ENCODE measurements around the gene FGA. TPM values are rescaled to one million over a fixed set of nuclear protein-coding genes. Genes with fewer than 3 reads are reported as not detected.
"Not testable (repeated sequence)": the region's sequence is repeated elsewhere in the genome, so short reads cannot be mapped to it uniquely, and the experiment has no call there.

The FGA gene
- total RNA-seq, 1 experiment from 2014 or later: not detected

DNA sequence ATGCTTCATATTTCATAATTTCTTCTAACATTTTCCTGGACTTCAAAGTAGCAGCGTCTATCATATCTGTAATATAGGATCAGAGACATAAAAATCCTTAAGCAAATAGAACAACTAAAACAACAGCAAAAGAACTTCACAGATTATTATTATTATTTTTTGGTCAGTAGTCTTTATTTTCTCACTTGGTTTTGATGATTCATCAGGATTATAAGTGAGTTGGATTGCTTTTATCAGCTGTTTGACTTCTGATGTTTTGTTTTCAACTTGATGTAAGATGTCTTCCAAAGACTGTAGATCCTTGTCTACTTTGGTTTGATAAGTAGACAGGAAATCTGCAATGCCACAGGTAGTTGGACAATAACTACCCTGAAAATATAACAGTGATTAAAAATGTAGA, 21.3 kb upstream of the FGA start:
- in situ Hi-C loops (cut with HindIII; ENCODE audit: low pct_unique_long_range_greater_than_20kb, low sequenced_read_pairs): no loop called here

DNA sequence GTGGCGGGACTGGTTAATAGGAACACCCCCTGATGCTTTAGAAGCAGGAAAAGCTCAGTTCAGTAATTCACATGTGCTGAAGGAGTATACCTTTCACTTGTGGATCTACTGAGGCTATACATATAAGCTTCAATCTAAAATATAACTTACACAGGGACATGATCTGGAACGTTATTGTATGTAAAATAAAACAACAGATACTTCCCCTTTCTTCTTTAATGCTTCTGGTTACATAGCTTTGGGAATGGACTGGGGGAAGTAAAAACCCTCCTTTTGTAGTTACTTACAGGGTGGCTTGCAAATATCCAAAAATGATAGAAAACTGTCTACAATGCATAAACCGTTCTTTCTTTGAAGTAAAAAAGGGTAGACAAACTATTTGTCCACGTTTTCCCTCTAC, 20.0 kb upstream of the FGA start:
- DNase-seq (ENCODE audit: low read depth, low spot score): no peak
- in situ Hi-C loops (cut with HindIII; ENCODE audit: low pct_unique_long_range_greater_than_20kb, low sequenced_read_pairs): no loop called here

More for the DNA sequence above, 21.3 kb upstream of the FGA start:
- DNase-seq (ENCODE audit: low read depth, low spot score): no peak

DNA sequence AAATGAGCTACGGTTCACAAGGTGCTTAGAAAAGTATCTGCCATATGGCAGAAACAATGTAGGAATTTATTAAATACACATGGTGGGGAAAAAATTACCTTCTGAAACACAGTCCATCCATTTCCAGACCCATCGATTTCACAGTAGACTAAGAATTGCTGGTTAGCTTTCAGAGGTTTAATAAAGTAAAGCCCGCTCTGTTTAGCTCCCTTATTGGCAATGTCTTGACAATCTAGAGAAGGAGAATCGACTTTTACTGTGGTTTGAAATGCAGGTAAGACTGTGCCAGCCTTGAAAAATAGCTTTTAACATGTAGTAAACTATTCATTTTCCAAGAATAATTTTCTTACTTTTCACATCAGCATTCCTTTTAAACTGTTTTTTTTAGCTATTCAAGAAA, 19.0 kb upstream of the FGA start:
- no peak for DNase-seq (ENCODE audit: low read depth, low spot score)
- in situ Hi-C loops (cut with HindIII; ENCODE audit: low pct_unique_long_range_greater_than_20kb, low sequenced_read_pairs): no loop called here

DNA sequence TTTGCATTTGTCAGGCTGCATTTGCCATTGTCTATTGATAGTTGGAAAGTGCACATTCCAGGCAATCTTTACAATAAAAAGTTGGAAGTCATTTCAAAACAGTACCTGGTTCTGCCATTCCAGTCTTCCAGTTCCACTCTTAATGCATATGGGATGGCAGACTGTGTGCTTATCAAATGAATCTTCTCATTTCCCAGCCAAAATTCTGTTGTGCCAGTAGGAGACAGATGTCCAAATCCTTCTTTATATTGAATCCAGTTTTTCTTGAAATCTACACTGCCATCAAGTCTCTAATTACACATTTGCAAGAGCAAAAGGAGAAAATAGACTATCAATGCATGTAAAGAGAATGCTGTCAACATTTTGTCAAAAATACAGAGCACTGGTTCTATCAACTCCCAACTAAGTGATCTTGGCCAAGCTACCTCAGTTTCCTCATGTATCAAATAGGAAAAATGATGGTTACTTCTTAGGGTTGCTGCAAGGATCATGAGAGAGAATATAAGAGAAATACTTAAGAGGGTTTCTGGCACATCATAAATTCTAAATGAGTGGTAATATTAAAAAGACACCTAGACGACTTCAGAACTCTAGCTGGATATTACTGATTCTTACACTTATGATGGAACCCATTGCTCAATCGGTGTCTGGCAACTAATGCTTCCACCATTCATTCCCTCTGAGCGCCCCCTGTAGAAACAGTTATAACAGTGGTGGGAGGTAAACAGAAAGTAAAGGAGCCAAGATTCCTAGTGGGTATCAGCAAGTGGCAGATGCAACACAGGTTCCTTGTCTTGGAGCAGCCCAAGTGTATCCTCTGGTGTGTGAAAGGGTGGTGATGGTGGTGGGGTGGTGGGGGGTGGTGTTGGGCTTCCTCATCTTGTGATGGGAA, 18.1 kb upstream of the FGA start:
- DNase-seq (ENCODE audit: low read depth, low spot score): peak; percentile 17
- in situ Hi-C loops (cut with HindIII; ENCODE audit: low pct_unique_long_range_greater_than_20kb, low sequenced_read_pairs): no loop called here

DNA sequence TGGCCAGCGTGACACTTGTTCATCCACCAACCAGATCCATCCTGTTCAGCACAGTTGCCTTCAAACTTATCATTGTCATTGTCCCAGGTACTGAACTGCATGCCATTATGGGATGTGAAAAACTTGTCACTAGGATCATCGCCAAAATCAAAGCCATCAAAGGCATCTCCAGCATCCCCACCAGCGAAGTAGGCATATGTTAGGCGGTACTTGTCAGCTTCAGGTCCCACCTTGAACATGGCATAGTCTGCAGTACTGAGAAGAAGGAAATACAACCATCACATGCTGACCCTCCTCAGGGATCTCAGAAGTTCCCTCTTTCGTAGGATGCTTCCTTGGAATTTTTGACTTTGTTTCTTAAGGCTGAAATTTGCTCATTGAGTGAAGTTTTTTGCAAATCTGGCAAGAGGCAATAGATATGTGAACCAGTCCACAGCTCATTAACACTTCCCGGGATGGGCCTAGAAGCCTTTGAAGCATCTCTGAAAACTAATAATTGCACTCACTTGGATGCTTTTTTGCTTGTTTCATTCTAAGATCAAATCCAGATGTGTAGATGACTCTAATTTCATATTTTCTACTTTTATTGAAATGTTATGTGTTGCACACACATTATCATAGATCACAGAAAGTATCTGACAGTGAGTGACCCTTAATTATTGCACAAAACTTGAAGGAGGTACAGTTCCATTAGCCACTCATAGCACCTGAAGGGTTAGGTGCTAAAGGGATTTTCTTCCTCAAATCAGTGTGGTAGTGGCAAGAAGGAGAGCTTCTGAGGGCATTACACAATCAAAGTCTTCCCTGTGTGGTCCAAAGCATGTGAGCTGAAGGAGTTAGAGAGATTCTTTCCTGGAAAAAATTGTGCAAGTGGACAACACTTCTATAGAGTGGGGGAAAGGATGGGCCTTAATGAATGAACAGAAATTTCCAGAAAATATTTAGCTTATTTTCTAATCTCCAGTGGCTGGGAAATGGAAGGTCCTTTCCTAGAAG, 16.5 kb upstream of the FGA start:
- in situ Hi-C loops (cut with HindIII; ENCODE audit: low pct_unique_long_range_greater_than_20kb, low sequenced_read_pairs): no loop called here
- DNase-seq (ENCODE audit: low read depth, low spot score): no peak

DNA sequence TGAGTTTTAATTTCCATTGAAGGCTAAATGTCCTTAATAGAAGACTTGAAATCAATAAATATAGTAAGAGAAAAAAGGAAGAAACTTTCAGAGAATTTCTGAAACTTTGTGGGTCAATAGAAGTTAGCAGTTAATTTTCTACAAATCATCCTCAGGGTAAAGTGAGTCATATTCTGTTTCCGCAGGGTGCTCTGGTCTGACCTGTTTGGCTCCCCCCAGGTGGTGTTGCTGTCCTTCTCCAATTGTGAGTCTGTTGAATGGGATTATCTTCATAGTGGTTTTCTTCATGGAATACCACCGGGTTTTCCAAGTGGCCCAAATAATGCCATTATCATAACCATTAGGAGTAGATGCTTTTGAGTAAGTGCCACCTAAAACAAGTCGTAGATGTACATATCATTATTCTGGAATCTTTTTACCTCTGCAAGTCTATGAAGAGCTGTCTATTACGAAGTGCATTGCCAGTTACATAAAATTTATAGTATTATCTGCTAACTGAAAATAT, 14.2 kb upstream of the FGA start:
- no peak for DNase-seq (ENCODE audit: low read depth, low spot score)
- in situ Hi-C loops (cut with HindIII; ENCODE audit: low pct_unique_long_range_greater_than_20kb, low sequenced_read_pairs): no loop called here

DNA sequence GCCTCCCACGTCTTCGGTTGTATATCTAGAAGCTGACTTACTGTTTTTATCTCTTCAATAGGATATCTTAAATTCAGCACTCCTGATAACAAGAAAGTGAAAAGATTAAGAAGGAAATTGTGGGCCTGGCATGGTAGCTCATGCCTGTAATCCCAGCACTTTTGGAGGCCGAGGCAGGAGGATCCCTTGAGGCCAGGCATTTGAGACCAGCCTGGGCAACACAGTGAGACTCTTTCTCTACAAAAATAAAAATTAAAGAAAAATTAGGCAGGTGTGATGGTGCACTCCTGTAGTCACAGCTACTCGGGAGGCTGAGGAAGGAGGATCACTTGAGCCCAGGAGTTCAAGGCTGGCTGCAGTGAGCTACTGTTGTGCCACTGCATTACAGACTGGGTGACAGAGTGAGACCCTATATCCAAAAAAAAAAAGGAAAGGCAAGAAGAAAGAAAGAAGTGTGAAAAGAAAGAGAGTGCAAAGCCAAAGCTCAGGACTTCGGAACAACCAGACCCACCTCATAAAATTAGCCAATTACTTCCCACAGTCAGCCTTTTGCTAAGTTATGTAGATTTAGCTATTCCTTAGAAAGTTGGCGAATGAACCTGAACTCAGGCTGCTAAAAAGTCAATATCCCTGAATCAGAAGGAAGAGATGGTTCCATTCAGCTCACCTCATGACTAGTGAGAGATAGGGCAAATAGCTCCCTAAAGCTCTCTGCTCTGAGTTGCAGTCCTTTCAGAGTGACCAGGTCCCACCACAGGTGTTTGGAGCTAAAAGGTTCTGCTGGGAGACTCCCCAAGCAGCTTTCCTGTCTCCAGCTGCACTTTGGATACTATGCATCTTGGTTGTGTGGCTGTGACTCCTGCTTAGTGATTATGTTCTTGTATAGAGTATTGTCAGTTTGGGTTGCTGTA, 12.7 kb upstream of the FGA start:
- in situ Hi-C loops (cut with HindIII; ENCODE audit: low pct_unique_long_range_greater_than_20kb, low sequenced_read_pairs): no loop called here
- no peak for DNase-seq (ENCODE audit: low read depth, low spot score)

DNA sequence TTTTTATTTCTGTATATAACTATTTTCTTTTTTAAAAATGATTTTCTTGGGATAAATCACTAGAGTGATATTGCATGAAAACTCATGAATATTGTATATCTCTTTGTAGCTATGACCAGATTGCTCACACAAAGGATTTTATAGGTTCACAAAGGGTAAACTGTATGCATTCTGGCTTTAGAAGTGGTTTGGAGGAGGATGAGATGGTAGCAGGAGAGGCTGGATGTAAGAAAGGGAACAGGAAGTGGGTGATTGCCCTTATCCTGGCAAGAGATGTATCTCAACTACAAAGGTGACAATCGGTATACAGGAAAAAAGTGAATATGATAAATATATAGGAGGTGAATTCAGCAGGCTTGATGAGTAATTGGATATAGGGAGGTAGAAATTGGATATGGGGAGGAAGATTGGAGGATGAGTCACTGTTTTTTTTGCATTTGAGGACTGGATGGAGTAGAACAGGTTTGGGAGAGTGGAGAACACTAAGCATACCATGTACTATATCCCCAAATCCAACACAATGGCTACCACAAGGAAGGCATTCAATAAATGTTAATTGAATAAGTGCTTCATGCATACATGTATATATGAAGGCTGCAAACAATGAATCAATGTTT, 12.0 kb upstream of the FGA start:
- in situ Hi-C loops (cut with HindIII; ENCODE audit: low pct_unique_long_range_greater_than_20kb, low sequenced_read_pairs): no loop called here
- no peak for DNase-seq (ENCODE audit: low read depth, low spot score)

DNA sequence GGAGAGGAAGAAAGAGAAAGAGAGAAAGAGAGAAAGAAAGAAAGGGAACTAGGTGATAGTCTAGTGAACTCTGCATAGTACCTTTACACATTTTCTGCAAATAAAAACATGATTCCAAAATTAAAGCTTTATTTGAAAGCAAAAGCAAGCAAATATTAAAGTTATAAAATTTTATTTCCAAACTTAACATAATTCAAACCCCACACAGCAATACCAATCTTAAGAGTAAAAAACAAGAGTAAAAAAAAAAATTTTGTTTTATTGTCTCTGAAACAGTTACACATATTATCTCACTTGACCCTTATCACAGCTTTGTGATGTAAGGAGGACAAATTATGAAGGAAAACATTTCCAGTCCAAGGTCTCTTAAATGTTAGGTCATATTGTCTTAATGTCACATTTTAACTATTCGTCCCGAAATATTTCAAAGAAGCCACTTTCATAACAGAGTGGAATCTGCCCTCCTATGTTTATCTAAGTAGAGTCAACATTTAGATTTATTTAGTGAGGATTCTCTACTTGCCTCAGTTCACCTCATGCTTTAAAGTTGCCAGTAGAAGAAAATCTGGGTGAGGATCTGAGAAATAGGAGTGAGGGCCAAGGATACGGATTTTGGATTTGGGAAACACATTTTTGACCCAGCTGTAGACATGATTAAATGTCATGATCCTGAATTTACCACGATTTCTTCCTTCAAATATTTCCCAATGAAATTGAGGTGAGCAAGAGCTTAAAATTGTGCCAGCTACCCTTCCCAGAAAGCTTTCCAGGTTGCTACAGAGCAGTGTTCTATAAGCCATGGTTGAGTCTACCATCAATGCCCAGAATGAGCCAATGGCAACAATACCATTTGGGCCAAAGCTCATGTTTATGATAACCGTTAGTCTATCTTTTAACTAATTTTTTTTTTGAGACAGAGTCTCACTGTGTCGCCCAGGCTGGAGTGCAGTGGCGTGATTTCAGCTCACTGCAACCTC, 7.5 kb upstream of the FGA start:
- no peak for DNase-seq (ENCODE audit: low read depth, low spot score)

DNA sequence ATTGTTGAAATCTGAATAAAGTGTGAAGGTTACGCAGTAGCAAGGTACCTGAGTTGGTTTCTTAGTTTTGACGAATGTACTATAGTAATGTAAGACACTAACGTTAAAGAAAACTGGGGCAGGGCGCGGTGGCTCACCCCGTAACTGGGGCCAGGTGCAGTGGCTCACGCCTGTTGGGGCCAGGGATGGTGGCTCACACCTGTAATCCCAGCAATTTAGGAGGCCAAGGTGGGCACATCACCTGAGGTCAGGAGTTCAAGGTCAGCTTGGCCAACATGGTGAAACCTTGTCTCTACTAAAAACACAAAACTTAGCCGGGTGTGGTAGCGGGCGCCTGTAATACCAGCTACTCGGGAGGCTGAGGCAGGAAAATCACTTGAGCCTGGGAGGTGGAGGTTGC, 6.7 kb upstream of the FGA start:
- in situ Hi-C loops (cut with HindIII; ENCODE audit: low pct_unique_long_range_greater_than_20kb, low sequenced_read_pairs); DNase-seq (ENCODE audit: low read depth, low spot score): not testable (repeated sequence)

More for the DNA sequence above, 7.5 kb upstream of the FGA start:
- in situ Hi-C loops (cut with HindIII; ENCODE audit: low pct_unique_long_range_greater_than_20kb, low sequenced_read_pairs): no loop called here

DNA sequence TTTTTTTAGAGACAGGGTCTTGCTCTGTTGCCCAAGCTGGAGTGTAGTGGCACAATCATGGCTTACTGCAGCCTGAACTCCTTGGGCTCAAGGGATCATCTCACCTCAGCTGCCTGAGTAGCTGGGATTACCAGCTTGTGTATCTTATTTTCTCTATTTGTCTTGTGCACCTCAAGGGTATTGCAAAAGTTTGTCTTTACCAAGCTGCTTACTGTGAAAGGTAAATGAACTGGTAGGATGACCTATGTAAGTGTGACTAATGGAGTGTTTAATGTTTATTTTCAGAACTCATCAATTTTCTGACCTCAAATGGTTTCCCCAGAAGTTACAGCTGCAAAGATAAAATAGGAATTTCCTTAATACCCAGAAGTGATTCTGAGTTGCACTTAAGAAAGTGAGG, 5.3 kb upstream of the FGA start:
- in situ Hi-C loops (cut with HindIII; ENCODE audit: low pct_unique_long_range_greater_than_20kb, low sequenced_read_pairs): no loop called here
- no peak for DNase-seq (ENCODE audit: low read depth, low spot score)

DNA sequence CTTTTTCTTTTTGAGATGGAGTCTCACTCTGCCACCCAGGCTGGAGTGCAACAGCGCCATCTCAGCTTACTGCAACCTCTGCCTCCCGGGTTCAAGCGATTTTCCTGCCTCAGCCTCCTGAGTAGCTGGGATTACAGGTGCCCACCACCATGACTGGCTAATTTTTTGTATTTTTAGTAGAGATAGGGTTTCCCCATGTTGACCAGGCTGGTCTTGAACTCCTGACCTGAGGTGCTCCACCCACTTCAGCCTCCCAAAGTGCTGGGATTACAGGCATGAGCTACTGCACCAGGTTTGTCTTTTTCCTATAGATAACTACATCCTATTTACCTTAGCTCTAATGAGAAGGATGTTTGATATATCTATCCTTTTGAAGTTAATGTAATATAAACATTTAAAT, 3.8 kb upstream of the FGA start:
- DNase-seq (ENCODE audit: low read depth, low spot score); in situ Hi-C loops (cut with HindIII; ENCODE audit: low pct_unique_long_range_greater_than_20kb, low sequenced_read_pairs): not testable (repeated sequence)

DNA sequence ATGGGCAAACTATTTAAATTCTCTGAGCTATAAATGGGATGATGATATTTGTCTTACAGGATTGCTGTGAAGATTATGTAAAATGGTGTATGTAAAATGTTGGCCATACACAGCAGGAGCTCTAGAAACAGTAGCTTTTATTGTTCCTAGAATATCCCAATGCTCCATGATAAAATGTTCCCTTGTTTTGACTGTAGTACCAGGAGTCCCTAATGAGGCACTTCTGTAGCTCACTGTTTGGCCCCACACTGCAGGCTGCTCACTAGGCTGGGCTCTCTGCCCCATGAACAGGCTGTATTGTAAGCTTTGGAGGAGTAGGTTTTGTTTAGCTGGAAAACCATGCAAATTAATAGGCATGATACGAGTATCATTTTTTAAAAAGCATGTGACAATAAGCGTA, 3.3 kb upstream of the FGA start:
- in situ Hi-C loops (cut with HindIII; ENCODE audit: low pct_unique_long_range_greater_than_20kb, low sequenced_read_pairs): no loop called here
- peak; percentile 90 for DNase-seq (ENCODE audit: low read depth, low spot score)

DNA sequence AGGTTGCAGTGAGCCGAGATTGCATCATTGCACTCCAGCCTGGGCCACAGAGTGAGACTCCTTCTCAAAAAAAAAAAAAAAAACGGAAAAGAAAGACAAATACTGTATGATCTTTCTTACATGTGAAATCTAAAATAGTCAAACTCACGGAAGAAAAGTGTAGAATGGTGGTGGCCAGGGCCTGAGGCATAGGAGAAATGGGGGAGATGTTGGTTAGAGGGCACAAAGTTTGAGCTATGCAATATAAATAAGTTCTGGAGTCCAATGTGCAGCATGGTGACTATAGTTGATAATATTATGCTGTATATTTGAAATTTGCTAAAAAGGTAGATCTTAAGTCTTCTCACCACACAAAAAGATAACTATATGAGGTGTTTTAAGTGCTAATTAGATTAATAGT, 1.3 kb upstream of the FGA start:
- in situ Hi-C loops (cut with HindIII; ENCODE audit: low pct_unique_long_range_greater_than_20kb, low sequenced_read_pairs): no loop called here
- no peak for DNase-seq (ENCODE audit: low read depth, low spot score)

DNA sequence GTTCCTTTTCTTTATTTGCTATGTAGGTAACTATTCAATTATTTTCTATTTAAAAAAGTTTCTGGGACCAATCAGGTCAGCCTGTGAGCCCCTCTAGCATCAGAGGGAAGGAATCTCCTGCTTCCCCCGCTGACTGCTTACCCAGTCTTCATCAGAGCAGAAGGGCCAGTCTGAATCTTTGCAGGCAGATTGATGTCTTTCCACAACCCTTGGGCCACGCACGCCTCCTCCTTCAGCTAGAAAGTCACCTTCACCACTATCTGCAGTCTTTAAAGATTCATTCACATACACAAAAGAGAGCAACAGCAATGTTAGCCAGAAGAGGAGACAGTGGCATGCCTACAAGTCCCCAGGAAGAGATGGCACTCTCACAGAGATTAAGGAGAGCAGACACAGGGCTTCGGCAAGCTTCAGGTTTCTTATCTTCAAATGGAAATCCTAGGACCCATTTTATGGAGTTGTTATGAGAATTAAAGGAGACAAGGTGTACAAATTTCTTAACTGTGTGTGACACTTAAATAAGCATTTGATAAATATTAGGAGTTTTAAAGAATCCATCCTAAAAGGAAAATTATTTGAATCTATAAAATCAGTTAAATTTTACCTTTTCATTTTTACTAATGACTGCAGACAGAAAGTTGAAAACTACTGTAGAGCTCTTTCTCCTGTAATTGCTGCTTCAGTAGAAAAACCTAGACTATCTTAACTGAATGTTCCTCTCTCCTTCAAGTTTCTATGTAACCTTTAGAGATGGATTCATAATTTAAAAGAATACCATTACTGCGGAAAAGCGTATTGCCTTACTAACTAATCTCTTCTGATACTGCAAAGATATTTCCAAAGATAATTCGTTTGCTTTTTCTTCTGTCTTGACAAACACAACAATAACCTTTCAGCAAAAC, 995 bp downstream of the FGA start:
- in situ Hi-C loops (cut with HindIII; ENCODE audit: low pct_unique_long_range_greater_than_20kb, low sequenced_read_pairs): no loop called here
- no peak for DNase-seq (ENCODE audit: low read depth, low spot score)
